CD4-positive, alpha-beta T cell (primary cell): Measurements from ENCODE around the gene FHDC1. TPM values are rescaled to one million over a fixed set of nuclear protein-coding genes. Genes with fewer than 3 reads are reported as not detected.

Experiments used
- ATAC-seq: fragments of 200-7000 bp; cut with Tn5 transposase; one replicate; pipeline ENCODE4 v1.10.0; 2022; ENCODE audit warnings: mild to moderate bottlenecking; ENCODE audit not compliant: poor library complexity
- CTCF ChIA-PET: fragments of 350-600 bp; sonication (Branson Sonifier 250); formaldehyde crosslinking; loops from one replicate; lab custom pipeline; 2021; ENCODE audit warnings: antibody characterized with exemption, inconsistent platforms; lab: Charles Lee
- POLR2A ChIA-PET: fragments of 350-600 bp; sonication (Branson Sonifier 250); formaldehyde crosslinking; loops from one replicate; lab custom pipeline; 2021; ENCODE audit warnings: antibody characterized with exemption, inconsistent platforms; lab: Charles Lee
- DNase-seq, 14 experiments: peaks; one replicate each; pipeline ENCODE4 v3.0.0-alpha.2; 2013 to 2020; ENCODE audit warnings: mixed read lengths in 2 of 14
- H3K27ac ChIP-seq, 2 donors: one replicate each; pipeline versions ENCODE4 v1.5.1 to v1.7.0; 2013; ENCODE audit warnings: low read length in 2 of 2, low read depth in 1 of 2, mild to moderate bottlenecking in 1 of 2
- H3K27me3 ChIP-seq, 2 experiments: 1 replicate in 1 of 2; 2 replicates in 1 of 2; pipeline versions ENCODE4 v1.6.1 to v1.7.0; 2013; ENCODE audit warnings: low read length in 2 of 2, control low read depth in 1 of 2, mild to moderate bottlenecking in 1 of 2, moderate library complexity in 1 of 2; ENCODE audit not compliant: insufficient read depth in 2 of 2, control insufficient read depth in 1 of 2
- H3K36me3 ChIP-seq: one replicate; pipeline ENCODE4 v1.6.1; 2013; ENCODE audit warnings: low read length, control low read depth; ENCODE audit not compliant: insufficient read depth
- H3K4me1 ChIP-seq: one replicate; pipeline ENCODE4 v1.6.1; 2013; ENCODE audit warnings: low read length, control low read depth; ENCODE audit not compliant: insufficient read depth
- H3K4me3 ChIP-seq: one replicate; pipeline ENCODE4 v1.5.1; 2013; ENCODE audit warnings: mild to moderate bottlenecking, low read length, moderate library complexity
- H3K9me3 ChIP-seq, 2 experiments: 1 replicate in 1 of 2; 2 replicates in 1 of 2; pipeline versions ENCODE4 v1.6.1 to v1.7.0; 2013; ENCODE audit warnings: low read length in 2 of 2, mild to moderate bottlenecking in 2 of 2, control low read depth in 1 of 2, moderate library complexity in 1 of 2; ENCODE audit not compliant: control insufficient read depth in 1 of 2, insufficient read depth in 1 of 2
- H3K27ac Mint-ChIP-seq: one replicate; pipeline ENCODE4 v1.8.0; 2020; ENCODE audit warnings: mixed read lengths
- H3K27me3 Mint-ChIP-seq: one replicate; pipeline ENCODE4 v1.8.0; 2021; ENCODE audit warnings: mixed read lengths
- H3K36me3 Mint-ChIP-seq: one replicate; pipeline ENCODE4 v1.8.0; 2021; ENCODE audit warnings: low read depth, mixed read lengths
- H3K4me1 Mint-ChIP-seq: one replicate; pipeline ENCODE4 v1.8.0; 2021; ENCODE audit warnings: low read depth, mixed read lengths
- H3K4me3 Mint-ChIP-seq: one replicate; pipeline ENCODE4 v1.8.0; 2020; ENCODE audit warnings: mild to moderate bottlenecking, mixed read lengths
- H3K9me3 Mint-ChIP-seq: one replicate; pipeline ENCODE4 v1.8.0; 2020; ENCODE audit warnings: mixed read lengths
- CTCF ChIP-seq: fragments of 200-600 bp; IDR thresholded peaks from one replicate; pipeline ENCODE4 v1.8.0; 2022; ENCODE audit warnings: antibody characterized with exemption, mild to moderate bottlenecking
- intact Hi-C, 2 experiments: fragments of 100-400 bp; cut with DNase I in 1 of 2; cut with micrococcal nuclease in 1 of 2; formaldehyde crosslinking; loops; one replicate each; pipeline versions ENCODE4 v1.15.1 to v1.9.0; 2023 to 2025; cut with DNase I, micrococcal nuclease
- total RNA-seq, 174 experiments: library from RNA in 2 of 174; stranded (reverse) in 2 of 174; gene quantifications; one replicate each; pipeline ENCODE4 v1.2.3 and lab custom pipeline; 2021 to 2026

The FHDC1 gene
- total RNA-seq, 2 experiments from 2014 or later = 0.03 TPM; not detected in 1

GRCh38 chr4:152965611-152966010 lies 29.5 kb downstream of the FHDC1 start:
- intact Hi-C loops = no loop called here
- CTCF ChIA-PET = interaction anchor here (1.4 kb wide), 1 partner anchor 10 kb away, joined by 3 read pairs; no protein-coding TSS in a partner anchor
- Mint-ChIP-seq H3K27ac (no peak overlapping the region), H3K4me1 (no peaks in the 10 kb centered on the region), H3K27me3 (no peaks in the 10 kb centered on the region), H3K36me3 (no peaks in the 10 kb centered on the region), H3K9me3 (no peaks in the 10 kb centered on the region), H3K4me3 (no peak overlapping the region)
- no peak for TF ChIP-seq CTCF
- ATAC-seq (no peak), DNase-seq (no peak)
- Histone ChIP-seq H3K36me3 (no peaks in the 10 kb centered on the region), H3K9me3 (no peaks in the 10 kb centered on the region), H3K27me3 (no peaks in the 10 kb centered on the region), H3K4me1 (no peaks in the 10 kb centered on the region), H3K4me3 (no peak overlapping the region), H3K27ac (no peak overlapping the region)
- POLR2A ChIA-PET = no interaction called here

- Mint-ChIP-seq H3K27me3 (no peaks in the 10 kb centered on the region), H3K4me1 (no peaks in the 10 kb centered on the region), H3K27ac (no peak overlapping the region), H3K36me3 (no peaks in the 10 kb centered on the region), H3K9me3 (no peaks in the 10 kb centered on the region), H3K4me3 (no peak overlapping the region)
- DNase-seq (no peak), ATAC-seq (no peak)
- Histone ChIP-seq H3K9me3 (no peaks in the 10 kb centered on the region), H3K4me3 (no peak overlapping the region), H3K36me3 (no peaks in the 10 kb centered on the region), H3K27ac (no peak overlapping the region), H3K4me1 (no peaks in the 10 kb centered on the region), H3K27me3 (no peaks in the 10 kb centered on the region)
- ChIA-PET CTCF (interaction anchor here (1.1 kb wide), 1 partner anchor 349 kb away, joined by 3 read pairs; no protein-coding TSS in a partner anchor), POLR2A (no interaction called here)
- intact Hi-C loops = no loop called here
- TF ChIP-seq CTCF = no peak
These were observed 31.8 kb downstream of the FHDC1 start for GRCh38 chr4:152967907-152968306.

GRCh38 chr4:152968806-152969394 lies 32.8 kb downstream of the FHDC1 start:
- ATAC-seq = no peak
- Mint-ChIP-seq H3K9me3 (no peaks in the 10 kb centered on the region), H3K27ac (no peak overlapping the region), H3K4me3 (no peak overlapping the region), H3K27me3 (no peaks in the 10 kb centered on the region), H3K4me1 (no peaks in the 10 kb centered on the region), H3K36me3 (no peaks in the 10 kb centered on the region)
- CTCF ChIA-PET = no interaction called here
- intact Hi-C loops = no loop called here
- DNase-seq = no peak
- POLR2A ChIA-PET = no interaction called here
- no peak for TF ChIP-seq CTCF
- Histone ChIP-seq H3K4me3 (no peak overlapping the region), H3K27me3 (no peaks in the 10 kb centered on the region), H3K27ac (no peak overlapping the region), H3K4me1 (no peaks in the 10 kb centered on the region), H3K36me3 (no peaks in the 10 kb centered on the region), H3K9me3 (no peaks in the 10 kb centered on the region)
